Activated effector memory CD4-positive, alpha-beta T cell treated with anti-CD3 and anti-CD28 coated beads, Interleukin-2, amount 50 U/mL, for 16 hours (primary cell): ENCODE results near the gene PLP2.
"Not testable (repeated sequence)": the region's sequence is repeated elsewhere in the genome, so short reads cannot be mapped to it uniquely, and the experiment has no call there.

Experiments used
- DNase-seq: peaks from one replicate; pipeline ENCODE4 v3.0.0-alpha.2; 2020

PLP2 gene

DNA sequence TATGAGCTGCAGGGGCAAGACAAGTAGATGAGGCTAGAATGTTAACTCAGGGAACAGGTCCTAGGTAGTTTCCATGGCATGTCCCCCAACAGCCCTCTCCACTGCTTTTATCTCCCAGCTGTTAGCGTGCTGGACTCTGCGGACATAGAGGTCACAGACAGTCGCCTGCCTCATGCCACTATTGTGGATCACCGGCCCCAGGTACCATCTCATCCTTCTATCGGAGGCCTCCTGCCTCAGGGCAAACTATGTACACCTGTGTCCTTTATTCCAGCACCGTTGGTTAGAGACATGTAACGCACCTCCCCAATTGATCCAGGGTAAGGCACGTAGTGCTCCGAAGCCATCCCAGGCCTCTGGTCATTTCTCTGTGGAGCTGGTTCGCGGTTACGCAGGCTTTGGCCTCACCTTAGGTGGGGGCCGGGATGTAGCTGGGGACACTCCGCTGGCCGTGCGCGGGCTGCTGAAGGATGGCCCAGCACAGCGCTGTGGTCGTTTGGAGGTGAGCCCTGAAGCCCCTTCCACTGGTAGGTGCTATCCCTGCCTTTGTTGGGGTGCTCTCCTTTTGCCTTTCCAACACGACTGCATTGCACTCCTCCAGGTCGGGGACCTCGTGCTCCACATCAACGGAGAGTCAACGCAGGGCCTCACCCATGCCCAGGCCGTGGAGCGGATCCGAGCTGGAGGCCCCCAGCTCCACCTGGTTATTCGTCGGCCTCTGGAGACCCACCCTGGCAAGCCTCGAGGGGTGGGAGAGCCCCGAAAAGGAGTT, 6.9 kb upstream of the PLP2 start:
- DNase-seq = no peak

DNA sequence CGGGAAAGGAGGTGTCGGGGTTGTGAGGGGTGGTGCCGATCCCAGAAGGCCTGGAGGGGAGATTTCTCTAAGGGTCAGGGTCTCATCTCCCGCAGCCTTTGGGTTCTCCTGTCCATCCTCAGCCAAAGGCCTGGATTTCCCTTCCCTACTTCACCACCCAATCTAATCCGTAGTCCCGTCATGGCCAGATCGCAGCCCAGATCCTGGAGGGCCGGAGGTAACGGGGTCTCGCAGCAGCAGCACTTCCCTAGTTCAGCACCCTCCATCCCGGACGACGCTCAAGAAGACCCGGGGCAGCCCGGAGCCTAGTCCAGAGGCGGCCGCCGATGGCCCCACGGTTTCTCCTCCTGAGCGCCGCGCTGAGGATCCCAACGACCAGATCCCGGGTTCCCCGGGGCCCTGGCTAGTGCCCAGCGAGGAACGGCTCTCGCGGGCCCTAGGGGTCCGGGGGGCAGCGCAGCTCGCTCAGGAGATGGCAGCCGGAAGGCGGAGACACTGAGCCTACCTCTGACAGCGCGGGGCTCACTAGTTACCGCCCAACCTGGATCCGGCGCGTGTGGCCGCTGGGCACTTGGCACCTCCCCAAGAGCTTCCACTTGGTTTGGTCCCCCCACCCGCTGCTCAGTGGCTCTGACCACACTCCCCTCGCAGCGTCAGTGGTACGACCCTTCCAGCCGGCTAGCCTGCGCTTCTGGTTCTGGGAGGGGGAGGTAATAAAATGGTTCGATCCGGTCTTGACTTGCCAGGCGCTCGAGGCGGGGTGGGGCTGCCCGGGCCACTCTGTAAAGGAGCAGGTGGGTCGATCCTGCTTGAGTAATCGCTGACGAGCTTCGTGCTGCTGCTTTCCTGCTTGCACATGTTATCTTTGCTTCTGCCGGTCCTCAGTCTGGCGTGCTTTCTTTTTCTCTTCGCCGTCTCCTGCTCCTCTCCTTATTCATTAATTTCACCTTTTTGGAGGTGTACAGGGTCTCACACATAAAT, 5.5 kb upstream of the PLP2 start:
- peak; percentile 88 for DNase-seq

DNA sequence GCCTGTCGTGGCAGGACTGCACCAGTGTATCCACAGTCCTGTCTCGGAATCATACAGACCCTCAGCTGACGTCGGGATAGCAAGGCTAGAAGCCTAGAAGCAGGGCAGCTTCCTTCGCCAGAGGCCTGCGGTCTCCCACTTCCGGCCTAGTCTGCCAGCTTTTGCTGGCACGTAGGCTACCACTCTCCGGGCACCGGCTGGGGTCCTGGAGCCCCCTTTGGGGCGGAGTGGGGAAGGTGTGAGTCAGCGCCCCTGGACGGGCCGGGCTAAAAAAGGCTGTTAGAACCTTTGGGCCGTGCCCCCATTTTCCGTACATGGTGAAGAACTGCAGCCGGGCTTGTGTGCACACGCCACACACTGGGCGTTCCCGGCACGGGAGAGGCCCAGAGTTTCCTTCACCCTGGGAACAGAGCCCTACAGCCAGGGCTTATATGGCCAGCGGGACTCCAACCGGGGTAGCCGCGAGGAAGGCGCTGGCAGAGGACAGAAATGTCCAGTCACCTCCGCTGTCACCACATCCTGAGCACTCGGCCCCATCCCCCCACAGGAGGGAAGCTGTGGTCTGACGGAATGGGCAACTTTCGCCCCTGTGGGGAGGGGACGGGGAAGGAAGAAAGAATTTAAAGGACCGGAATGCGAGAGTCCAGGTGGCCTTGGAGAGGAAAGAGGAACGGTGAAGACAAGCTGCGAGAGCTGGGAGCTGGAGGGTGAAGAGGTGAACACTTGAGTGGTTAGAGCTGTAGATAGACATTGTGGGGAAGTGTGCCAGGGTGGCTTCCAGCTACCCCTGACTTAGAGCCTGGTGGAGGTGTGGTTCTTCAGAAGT, 4.6 kb upstream of the PLP2 start:
- peak; percentile 87 for DNase-seq

DNA sequence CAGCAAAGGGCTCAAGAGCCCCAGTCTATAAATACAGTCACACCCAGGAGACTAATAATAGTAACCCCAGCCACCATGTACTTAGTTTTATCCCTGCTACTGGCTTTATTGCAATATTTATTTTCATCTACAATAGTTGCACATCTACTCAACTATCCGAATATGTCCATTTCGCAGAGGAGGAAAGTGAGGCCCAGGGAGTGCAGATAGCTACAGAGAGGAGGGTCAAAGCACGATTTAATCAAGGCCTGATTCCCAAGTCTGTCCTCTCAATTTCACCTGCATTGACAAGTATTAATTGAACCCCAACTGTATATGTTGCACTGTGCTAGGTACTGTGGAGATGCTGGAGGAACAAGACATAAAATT, 4.0 kb upstream of the PLP2 start:
- DNase-seq = no peak

DNA sequence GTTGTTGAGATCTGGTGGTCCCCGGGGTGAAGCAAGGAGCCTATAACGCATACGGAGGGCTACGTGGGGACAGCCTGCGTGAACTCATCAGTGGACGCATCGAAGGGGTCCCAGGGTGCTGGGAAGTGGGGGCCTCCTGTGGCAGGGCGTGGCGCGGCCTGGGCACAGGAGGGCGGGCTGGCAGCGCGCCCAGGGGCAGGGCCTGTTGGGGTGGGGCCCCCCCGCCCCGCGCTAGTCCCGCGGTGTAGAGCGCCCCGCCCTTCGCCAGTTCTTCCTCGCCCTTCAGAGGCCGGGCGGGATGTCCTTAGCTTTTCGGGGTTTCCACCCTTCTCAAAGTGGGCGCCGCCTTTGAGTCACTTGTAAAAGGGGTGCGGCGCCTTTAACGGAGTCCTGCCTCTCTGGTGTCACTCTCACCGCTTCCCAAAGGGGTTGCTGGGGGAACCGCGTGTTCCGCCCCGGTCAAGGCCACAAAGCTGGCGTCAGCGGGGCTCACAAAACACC, 632 bp downstream of the PLP2 start:
- peak; percentile 89 for DNase-seq

DNA sequence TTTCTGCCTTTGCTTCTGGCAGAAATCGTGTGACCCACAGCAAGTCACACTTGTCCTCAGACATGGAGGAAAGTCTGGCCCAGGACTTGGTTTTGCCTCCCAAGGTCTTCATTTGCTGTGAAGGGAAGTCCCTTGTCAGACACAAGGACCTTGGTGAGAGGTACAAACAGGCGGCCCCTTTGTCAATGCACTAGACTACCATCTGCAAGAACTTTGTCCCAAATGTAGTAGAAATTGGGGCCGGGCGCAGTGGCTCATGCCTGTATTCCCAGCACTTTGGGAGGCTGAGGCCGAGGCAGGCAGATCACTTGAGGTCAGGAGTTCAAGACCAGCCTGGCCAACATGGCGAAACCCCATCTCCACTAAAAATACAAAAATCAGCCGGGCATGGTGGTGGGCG, 1.8 kb downstream of the PLP2 start:
- not testable (repeated sequence) for DNase-seq

DNA sequence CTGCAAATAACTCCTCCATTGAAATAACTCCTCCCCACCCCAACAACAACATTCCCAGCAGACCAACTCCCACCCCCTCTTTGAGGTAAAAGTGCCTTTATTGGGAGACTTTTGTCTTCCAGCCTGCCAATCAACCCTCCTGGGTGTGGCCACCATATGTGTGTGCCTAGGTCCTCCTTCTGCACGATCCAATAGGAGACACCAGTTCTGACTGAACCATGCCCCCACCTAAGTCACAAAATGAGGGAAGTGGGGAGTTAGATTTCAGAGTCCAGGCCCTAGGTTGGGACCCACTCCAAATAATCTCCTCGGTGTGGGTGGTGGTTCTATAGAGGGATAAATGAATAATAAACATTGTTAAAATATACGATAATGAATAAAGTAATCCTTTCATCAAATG, 3.0 kb downstream of the PLP2 start:
- DNase-seq = no peak

DNA sequence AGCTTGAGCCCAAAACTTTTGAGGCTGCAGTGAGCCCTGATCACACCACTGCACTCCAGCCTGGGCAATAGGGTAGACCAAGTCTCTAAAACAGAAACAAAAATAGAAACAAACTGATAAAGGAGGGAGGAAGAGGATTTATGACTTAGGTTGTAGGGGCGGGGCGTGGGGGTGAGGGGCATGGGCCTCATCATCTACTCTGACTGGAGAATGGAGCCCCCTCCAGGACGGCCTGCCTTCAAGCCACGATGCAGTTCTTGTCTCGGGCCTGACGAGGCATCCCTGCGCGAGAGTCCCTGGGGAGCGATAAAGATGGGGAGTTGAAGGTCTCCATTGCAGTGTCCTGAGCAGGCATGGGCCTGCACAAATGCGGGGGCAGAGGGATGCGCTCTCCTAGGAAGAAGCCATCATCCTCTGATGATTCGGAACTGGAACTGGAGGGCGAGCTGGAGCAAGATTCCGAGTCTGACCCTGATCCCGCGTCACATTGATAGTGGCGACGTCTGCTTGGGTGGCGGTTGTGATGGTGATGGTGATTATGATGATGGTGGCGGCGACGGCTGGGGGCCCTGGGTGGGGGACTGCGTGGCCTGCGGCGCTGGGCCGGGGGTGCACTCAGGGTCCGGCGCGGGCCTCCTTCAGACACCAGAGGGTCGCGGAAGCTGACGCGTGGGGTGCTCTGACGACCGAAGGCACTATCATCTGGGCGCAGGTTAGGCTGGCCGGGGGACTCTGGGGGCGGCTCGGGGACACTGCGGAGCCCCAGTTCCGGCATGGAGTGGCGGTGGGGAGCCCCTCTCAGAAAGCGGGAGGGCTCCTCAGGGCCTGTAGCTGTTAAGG, 4.0 kb downstream of the PLP2 start:
- no peak for DNase-seq

DNA sequence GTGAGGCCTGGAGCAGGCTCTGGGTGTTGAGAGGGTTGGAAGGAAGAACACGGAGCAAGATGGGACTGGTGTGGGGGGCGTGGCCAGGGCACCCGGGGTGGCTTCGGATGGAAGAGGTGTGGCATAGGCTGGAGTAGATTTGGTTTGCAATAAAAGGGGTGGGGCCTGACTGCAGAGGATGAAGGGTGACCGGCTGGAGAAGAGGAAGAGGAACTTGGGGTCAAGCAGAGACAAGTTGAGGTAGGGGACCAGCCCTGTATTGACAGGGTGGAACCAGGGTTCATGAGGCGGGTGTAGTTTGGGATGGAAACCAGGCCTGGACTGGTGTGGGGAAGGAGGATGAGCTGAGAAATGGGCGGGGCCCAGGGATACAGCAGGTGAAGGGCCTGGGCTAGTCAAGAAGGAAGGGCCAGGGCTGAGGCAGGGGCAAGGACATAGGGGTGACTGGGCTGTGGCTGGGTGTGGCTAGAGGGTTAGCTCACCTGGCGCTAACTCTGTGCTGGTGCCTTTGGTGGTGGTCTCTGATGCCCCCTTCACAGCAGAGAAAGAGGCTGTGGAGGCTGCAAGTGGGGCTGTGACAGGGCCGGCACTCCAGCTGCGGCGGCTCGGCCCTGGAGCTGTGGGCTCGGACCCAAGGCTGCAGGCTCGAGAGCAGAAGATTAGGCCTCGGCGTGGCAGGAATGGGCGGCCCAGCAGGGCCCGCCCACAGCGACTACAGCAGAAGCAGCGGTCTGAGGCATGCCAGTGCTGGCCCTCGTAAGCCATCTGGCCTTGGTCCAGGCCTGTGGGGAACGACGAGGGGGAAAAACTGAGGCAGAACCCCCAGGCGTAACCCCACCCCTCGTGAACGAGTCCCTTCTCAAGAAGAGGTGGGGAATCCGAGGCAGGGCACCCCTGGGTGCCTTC, 5.0 kb downstream of the PLP2 start:
- DNase-seq = no peak

DNA sequence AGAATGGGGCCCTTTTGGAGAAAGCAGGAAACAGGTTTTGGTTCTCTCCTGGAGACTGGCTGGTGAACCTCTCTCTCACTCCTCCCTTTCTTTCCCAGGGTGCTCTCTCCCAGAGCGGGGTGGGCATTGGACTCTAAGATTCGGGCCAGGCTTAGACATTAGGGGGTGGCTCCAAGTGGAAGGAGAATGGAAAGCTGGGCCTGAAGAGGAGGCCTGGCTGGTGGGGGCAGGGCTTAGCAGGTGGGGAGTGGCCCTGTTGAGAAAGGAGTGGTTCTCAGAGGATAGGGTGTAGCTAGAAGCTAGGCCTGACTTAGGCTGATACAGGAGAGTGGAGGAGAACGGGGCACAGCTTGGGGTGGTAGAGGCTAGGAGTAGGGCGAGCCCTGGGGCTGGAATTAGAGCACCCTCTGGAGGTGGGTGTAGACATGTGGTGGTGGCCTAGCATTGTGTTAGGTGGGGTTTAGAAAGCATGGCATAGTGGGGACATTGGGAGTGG, 5.7 kb downstream of the PLP2 start:
- DNase-seq = no peak

DNA sequence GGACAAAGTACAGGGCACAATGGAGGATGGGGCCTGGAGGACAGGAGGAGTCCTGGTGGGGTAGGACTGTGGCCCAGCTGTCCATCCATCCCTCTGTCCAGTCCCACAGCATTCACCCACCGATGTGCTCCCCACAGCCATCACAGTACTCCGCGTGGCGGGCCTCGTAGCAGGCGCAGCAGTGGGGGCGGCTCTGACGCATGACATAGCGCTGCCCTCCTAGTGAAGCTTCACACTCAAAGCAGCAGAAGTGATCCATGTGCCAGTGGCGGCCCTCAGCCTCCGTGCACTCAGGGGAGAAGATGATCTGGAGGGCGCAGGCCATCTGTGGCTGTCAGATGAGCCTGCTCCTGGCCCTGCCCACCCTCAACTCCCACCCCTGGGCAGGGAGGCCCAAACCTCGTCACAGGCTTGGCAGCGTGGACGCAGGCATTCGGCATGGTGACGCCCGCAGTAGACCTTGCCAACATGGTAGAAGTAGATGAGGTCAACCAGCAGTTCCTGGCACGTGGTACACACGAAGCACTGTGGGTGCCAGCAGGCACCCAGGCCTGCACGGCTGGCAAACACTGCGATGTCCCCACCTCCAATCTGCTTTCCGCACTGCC, 6.3 kb downstream of the PLP2 start:
- no peak for DNase-seq

DNA sequence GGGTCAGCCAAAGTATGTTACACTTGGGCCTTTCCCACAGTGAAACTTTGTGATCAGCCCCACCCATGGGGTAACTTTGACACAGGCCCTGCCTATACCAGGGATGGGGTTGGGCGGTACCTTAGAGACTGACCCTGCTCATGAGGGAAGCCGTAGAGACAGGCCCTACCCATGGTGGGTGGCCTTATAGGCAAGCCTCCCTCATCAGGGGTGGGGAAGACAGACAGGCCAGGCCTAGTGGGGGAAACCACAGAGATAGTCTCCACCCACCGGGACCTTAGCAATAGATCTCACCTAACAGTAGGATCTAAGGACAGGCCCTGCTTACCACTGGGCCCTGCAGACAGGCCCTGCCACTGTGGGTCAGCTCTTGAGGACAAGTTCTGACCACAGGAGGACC, 6.8 kb downstream of the PLP2 start:
- no peak for DNase-seq

DNA sequence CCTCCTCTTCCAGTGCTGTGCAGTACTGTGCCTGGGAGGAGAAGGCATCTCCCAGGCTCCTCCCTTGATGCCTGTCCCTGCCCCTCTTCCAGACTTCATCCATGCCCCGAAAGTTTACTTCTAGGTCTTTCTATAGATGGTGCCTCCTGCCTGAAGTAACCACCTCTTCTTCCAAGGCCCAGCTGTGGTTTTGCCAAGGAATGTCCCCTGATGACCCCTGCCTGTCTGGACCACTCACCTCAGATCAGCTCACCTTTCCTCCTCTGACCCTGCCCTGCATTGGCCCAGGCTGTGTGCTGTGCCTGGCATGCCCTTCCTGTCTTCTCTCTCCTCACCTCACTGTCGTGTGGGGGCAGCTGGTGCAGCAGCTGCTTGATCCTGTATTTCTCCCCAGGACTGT, 7.7 kb downstream of the PLP2 start:
- no peak for DNase-seq

DNA sequence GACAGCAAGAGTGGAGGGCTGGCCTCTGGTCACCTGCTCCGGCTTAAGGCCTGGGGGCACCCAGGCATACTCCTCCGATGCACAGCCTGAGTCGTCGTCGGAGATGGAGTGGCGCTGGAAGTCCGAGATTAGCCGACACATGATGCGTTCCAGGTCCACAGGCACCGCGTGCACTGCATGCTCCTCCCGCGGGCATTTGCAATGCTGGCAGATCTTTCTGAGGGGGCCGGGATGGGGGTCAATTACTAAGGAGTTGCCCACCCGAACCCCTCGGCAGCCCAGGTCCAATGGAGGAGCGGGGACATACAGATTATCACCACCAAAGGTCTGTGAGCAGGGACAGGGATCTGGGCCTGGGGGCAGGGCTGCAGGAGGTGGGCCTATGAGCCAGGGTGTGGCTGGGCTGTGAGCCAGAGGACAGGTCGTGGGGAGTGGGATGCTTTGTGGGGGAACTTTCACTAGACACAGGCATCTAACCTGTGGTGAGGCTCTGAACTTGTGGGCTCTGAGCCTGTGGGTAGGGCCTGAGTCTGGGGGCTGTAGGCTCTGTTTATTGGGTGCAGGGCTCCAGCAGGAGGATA, 12.1 kb downstream of the PLP2 start:
- DNase-seq = no peak

DNA sequence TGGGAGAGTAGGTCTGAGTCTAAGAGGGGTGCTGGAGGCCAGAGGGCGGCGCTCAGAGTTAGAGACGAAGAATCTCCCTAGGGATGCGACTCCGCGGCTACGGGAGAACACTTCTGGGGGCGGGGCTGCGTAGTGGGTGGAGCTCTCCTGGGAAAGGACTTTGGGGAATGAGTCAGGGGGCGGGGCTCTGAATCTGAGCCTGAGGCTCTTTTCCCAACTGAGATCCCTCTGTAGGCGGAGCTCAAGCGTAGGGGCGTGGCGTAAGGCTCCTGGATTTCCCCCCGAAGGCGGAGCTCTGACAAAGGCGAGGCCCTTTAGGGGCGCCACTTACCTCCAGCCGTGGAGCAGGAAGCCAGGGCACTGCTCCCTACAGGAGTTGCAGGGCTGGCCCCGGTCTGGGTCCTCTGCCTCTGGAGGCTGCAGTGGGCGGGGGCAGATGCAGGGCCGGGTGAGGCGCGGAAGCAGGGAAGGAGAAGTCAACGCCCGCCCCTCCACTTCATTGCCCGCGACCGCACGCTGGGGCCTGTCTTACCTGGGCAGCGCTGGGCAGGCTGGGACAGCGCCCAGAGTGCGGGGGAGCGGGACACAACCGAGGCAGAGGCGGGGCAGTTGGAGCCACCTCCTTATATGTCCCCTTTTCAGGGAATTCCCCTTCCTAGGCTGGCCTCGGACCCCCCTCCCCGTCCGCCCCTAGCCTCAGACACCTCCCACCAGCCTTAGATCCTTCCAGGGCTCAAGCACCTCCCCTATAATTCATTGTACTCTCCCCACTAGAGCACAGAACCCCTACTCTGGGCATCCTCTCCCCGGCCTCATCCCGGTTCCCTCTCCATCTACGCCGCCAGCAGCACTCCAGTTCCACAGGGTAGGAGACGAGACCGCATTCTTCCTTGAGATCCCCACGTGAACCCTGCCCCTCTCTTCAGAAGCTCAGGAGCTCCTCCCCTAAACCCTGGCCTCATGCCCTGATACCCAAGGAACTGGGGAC, 12.9 kb downstream of the PLP2 start:
- peak; percentile 75 for DNase-seq

DNA sequence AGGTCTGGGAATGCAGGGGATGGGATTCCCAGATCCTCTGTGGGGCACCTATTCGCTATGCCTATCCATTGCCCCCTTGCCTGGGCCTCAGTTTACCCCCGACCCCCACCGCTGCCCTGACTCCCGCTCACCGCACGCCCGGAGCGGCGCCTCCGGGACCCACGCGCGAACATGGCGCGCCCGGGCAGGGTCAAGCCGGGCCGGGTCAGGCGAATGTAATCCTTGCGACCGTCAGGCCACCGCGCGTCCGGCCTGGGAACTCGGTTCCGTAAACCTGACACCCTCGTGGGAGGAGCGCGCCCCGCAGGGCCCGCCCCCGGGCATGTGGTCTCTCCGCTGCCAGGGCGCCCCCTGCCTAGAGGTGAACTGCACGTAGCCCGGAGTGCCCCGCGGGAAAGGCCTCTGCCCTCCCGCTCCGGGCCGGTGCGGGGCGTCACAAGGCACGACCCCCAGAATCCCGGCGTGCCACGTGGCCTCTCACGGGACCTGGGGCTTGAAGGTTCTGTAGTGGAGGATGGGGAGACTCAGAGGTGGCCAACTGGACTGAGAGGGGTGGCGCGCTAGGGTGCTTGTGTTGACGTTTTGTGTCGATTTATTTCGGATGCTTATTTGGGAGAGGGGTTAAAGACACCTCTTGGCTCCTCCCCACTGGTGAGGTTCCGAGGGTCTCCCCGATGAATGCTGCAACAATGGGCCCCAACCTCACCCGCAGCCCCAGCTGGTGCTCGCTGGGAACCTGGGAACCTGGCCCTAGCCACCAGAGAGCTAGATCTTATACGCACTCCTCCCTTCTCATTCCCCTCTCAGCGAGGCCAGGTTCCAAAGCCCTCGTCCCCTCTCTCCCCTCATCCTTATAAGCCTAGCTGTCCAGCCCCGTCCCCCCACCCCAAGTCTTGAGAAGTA, 14.7 kb downstream of the PLP2 start, which contains the start of gene PRICKLE3:
Gene PRICKLE3, minus strand, starts transcription at position 249 of the 903 bp plus-strand sequence. Its CDS starts 76 bp downstream, at position 173.
- peak; percentile 90 for DNase-seq

DNA sequence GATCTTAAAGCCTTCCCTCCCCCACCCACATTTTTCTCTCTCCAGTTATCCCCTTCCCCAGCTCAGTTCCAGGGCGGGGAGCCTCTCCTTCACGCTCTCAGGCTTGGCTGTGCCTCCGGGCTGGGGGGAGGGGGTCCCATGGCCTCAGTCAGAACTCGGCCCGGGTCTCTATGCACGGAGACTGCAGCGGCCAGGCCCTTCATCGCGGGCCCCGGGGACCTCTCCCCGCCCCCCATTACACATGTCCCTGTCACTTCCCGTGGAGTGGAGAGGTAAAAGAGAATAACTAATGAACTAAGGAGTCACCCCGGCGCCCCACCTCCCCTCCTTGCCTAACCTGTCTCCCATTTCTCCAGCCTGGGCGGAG, 15.3 kb downstream of the PLP2 start:
- no peak for DNase-seq
